ENCODE data around the gene SULT1A3.
"Not testable (repeated sequence)": the region's sequence is repeated elsewhere in the genome, so short reads cannot be mapped to it uniquely, and the experiment has no call there.

The SULT1A3 gene

DNA sequence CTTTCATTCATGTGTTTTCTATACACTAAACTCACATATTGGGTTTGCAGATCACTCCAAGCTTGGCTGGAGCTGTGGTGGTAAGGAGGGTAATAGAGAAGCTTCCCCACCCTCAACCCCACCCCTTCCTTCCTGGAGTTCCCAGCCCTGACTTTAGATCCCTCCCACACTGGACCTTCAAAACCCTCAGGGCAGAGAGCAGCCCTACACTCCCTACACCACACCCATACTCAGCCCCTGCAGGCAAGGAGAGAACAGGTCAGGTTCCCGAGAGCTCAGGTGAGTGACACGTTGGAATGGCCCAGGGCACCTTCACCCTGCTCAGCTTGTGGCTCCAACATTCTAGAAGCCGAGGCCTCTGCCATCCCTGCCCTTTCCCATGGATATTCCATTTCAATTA lies at the start of gene SULT1A3:
TSS of gene SULT1A3 (plus strand) at position 207 of the 400 bp plus-strand sequence. CDS start 1,474 bp downstream, outside the sequence.
- H3K36me3 Mint-ChIP-seq, H3K27ac Mint-ChIP-seq, H3K4me1 Mint-ChIP-seq, H3K9me3 Mint-ChIP-seq, ATAC-seq, H3K27me3 Mint-ChIP-seq, H3K4me3 Mint-ChIP-seq: not testable (repeated sequence)

DNA sequence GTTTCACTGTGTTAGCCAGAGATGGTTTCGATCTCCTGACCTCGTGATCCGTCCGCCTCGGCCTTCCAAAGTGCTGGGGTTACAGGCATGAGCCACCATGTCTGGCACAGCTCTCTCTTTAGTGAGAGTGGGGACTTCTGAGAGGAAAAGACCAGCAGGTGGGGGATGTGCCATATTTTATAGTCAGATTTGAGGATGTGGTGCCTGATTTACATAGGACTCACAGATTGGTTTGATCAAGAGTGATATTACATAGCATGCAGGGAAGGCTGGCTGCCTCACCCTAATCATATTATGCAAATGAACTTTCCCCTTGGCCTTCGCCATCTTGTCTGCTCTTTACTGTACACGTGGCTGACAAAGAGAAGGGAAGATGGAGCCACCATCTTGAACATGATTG lies 48.0 kb upstream of the SULT1A3 start:
- no peak for ATAC-seq
- no peak overlapping the region for H3K4me3 Mint-ChIP-seq
- H3K36me3 Mint-ChIP-seq, result no peaks in the 10 kb centered on the region
- H3K27ac Mint-ChIP-seq, result no peak overlapping the region
- H3K27me3 Mint-ChIP-seq, result no peaks in the 10 kb centered on the region
- peaks cover 6% of the 10 kb centered on the region for H3K4me1 Mint-ChIP-seq
- H3K9me3 Mint-ChIP-seq, result peaks cover 2% of the 10 kb centered on the region

DNA sequence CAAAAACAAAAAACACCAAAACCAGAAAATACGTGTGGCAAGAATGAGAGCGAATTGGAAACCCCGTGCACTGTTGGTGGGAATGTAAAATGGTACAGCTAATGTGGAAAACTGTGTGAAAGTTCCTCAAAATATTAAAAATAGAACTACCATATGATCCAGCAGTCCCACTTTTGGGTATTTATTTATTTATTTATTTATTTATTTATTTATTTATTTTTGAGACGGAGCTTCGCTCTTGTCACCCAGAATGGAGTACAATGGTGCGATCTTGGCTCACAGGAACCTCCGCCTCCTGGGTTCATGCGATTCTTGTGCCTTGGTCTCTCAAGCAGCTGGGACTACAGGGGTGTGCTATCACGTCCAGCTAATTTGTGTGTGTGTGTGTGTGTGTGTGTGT lies 46.5 kb upstream of the SULT1A3 start:
- no peak overlapping the region for H3K27ac Mint-ChIP-seq
- no peaks in the 10 kb centered on the region for H3K27me3 Mint-ChIP-seq
- no peak overlapping the region for H3K4me3 Mint-ChIP-seq
- H3K9me3 Mint-ChIP-seq, result peaks cover 2% of the 10 kb centered on the region
- no peaks in the 10 kb centered on the region for H3K36me3 Mint-ChIP-seq
- peaks cover 6% of the 10 kb centered on the region for H3K4me1 Mint-ChIP-seq
- no peak for ATAC-seq

DNA sequence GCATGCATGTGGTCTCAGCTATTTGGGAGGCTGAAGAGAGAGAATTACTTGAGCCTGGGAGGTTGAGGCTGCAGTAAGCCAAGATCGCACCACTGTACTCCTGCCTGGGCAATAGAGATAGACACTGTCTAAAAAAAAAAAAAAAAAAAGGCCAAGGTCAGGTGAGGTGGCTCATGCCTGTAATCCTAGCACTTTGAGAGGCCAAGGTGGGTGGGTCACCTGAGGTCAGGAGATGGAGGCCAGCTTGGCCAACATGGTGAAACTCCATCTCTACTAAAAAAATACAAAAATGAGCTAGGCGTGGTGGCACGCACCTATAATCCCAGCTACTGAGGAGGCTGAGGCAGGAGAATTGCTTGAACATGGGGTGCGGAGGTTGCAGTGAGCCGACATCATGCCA lies 43.9 kb upstream of the SULT1A3 start:
- Mint-ChIP-seq H3K36me3 (no peaks in the 10 kb centered on the region), H3K9me3 (no peaks in the 10 kb centered on the region), H3K4me1 (peaks cover 6% of the 10 kb centered on the region), H3K27me3 (no peaks in the 10 kb centered on the region), H3K4me3 (no peak overlapping the region), H3K27ac (no peak overlapping the region)
- ATAC-seq, result no peak

DNA sequence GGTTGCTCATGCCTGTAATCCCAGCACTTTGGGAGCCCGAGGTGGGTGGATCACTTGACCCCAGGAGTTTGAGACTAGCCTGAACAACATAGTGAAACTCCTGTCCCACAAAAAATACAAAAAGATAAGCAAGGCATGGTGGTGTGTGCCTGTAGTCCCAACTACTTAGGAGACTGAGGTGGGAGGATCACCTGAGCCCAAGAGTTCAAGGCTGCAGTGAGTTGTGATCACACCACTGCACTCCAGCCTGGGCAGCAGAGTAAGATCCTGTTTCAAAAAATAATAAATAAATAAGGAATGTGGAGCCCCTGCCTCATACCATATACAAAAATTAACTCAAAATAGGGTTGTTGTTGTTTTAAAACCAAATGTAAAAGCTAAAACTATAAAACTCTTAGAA lies 41.8 kb upstream of the SULT1A3 start:
- Mint-ChIP-seq H3K4me1 (no peaks in the 10 kb centered on the region), H3K27me3 (no peaks in the 10 kb centered on the region), H3K36me3 (no peaks in the 10 kb centered on the region), H3K27ac (no peak overlapping the region), H3K9me3 (no peaks in the 10 kb centered on the region), H3K4me3 (no peak overlapping the region)
- ATAC-seq, result no peak

DNA sequence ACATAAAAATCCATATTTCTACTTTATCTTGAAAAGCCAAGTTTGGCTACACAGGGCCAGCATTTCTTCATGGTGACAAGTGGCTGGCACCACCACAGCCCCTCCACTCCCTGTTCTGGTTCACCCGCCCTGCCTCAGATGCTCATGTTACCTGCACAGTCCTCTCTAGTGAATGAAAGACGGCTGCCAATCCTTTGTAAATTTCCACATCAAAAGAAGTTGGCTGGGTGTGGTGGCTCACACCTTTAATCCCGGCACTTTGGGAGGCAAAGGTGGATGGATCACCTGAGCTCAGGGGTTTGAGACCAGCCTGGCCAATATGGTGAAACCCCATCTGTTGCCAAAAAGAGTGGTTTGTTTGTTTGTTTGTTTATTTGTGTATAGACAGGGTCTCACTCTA lies 35.5 kb upstream of the SULT1A3 start:
- no peaks in the 10 kb centered on the region for H3K27me3 Mint-ChIP-seq
- H3K36me3 Mint-ChIP-seq, result no peaks in the 10 kb centered on the region
- no peaks in the 10 kb centered on the region for H3K9me3 Mint-ChIP-seq
- H3K4me1 Mint-ChIP-seq, result peaks cover 32% of the 10 kb centered on the region
- no peak overlapping the region for H3K4me3 Mint-ChIP-seq
- no peak overlapping the region for H3K27ac Mint-ChIP-seq
- no peak for ATAC-seq

DNA sequence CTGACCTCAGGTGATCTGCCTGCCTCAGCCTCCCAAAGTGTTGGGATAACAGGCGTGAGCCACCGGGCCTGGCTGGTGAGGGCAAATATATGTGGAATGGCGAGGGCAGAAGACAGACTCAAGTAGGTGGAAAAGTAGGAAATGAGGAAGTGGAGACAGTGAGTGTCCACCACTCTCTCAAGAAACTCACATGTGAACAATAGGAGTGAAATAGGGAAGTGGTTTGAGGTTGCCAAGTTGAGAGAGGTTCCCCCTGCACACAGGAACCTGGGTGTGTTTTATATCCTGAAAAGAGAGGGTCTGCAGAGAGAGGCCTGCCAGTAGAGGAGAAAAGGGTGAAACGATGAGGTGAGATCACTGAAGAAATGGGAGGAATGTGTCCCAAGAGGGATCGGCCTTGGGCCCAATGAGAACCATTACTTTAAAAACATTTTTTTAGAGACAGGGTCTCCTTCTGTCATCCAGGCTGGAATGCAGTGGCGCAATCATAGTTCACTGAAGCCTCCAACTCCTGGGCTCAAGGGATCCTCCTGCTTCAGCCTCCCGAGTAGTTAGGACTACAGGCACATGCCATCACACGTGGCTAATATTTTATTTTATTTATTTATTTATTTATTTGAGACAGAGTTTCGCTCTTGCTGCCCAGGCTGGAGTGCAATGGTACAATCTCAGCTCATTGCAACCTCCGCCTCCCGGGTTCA lies 32.7 kb upstream of the SULT1A3 start:
- Mint-ChIP-seq H3K27me3 (no peaks in the 10 kb centered on the region), H3K9me3 (no peaks in the 10 kb centered on the region), H3K4me1 (peaks cover 32% of the 10 kb centered on the region), H3K36me3 (no peaks in the 10 kb centered on the region), H3K27ac (peak overlapping the region; percentile 71), H3K4me3 (no peak overlapping the region)
- ATAC-seq, result peak; percentile 99

DNA sequence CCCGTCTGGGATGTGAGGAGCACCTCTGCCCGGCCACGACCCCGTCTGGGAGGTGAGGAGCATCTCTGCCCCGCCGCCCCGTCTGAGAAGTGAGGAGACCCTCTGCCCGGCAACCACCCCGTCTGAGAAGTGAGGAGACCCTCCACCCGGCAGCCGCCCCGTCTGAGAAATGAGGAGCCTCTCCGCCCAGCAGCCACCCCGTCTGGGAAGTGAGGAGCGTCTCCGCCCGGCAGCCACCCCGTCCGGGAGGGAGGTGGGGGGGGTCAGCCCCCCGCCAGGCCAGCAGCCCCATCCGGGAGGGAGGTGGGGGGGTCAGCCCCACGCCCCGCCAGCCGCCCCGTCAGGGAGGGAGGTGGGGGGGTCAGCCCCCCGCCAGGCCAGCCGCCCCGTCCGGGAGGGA lies 30.3 kb upstream of the SULT1A3 start:
- H3K27ac Mint-ChIP-seq, H3K9me3 Mint-ChIP-seq, H3K36me3 Mint-ChIP-seq, H3K4me3 Mint-ChIP-seq, ATAC-seq, H3K27me3 Mint-ChIP-seq: not testable (repeated sequence)
- peaks cover 32% of the 10 kb centered on the region for H3K4me1 Mint-ChIP-seq

DNA sequence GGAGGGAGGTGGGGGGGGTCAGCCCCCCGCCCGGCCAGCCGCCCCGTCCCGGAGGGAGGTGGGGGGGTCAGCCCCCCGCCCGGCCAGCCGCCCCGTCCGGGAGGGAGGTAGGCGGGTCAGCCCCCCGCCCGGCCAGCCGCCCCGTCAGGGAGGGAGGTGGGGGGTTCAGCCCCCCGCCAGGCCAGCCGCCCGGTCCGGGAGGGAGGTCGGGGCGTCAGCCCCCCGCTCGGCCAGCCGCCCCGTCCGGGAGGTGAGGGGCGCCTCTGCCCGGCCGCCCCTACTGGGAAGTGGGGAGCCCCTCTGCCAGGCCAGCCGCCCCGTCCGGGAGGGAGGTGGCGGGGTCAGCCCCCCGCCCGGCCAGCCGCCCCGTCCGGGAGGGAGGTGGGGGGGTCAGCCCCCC lies 29.6 kb upstream of the SULT1A3 start:
- H3K36me3 Mint-ChIP-seq, H3K4me3 Mint-ChIP-seq, H3K27me3 Mint-ChIP-seq, H3K9me3 Mint-ChIP-seq, H3K27ac Mint-ChIP-seq, ATAC-seq: not testable (repeated sequence)
- H3K4me1 Mint-ChIP-seq, result peaks cover 32% of the 10 kb centered on the region

DNA sequence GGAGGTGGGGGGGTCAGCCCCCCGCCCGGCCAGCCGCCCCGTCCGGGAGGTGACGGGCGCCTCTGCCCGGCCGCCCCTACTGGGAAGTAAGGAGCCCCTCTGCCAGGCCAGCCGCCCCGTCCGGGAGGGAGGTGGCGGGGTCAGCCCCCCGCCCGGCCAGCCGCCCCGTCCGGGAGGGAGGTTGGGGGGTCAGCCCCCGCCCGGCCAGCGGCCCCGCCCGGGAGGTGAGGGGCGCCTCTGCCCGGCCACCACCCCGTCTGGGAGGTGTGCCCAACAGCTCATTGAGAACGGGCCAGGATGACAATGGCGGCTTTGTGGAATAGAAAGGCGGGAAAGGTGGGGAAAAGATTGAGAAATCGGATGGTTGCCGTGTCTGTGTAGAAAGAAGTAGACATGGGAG lies 28.9 kb upstream of the SULT1A3 start:
- not testable (repeated sequence) for ATAC-seq, H3K36me3 Mint-ChIP-seq, H3K27ac Mint-ChIP-seq, H3K4me3 Mint-ChIP-seq, H3K9me3 Mint-ChIP-seq, H3K27me3 Mint-ChIP-seq
- H3K4me1 Mint-ChIP-seq, result peaks cover 26% of the 10 kb centered on the region

DNA sequence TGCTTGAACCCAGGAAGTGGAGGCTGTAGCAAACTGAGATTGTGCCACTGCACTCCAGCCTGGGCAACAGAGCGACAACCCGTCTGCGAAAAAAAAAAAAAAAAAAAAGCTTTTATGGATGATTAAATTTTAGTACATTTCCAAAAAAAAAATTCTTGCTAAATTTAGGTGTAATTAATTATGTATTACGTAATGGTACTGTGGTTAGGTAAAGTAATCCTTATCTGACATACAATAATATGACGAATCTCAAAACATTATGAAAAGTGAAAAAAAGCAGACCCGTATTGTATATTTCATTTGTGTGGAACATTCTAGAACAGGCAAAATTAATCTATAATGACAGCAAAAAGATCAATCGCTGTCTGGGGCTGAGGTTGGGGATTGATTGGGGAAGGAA lies 26.0 kb upstream of the SULT1A3 start:
- Mint-ChIP-seq H3K27me3 (no peaks in the 10 kb centered on the region), H3K27ac (no peak overlapping the region), H3K9me3 (no peaks in the 10 kb centered on the region), H3K36me3 (no peaks in the 10 kb centered on the region), H3K4me3 (no peak overlapping the region), H3K4me1 (no peaks in the 10 kb centered on the region)
- no peak for ATAC-seq

DNA sequence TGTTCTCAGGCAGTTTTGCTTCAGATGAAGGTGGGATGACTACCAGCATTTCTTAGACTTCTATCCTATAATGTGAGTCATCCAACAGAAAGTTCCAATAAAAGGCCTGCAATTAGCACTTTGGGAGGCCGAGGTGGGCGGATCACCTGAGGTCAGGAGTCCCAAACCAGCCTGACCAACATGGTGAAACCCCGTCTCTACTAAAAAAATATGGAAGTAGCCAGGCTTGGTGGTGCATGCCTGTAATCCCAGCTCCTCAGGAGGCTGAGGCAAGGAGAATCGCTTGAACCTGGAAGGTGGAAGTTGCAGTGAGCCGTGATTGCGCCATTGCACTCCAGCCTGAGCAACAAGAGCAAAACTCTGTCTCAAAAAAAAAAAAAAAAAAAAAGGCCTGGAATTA lies 22.2 kb upstream of the SULT1A3 start:
- not testable (repeated sequence) for H3K36me3 Mint-ChIP-seq, H3K27me3 Mint-ChIP-seq, H3K27ac Mint-ChIP-seq, H3K4me3 Mint-ChIP-seq, H3K4me1 Mint-ChIP-seq, ATAC-seq, H3K9me3 Mint-ChIP-seq

DNA sequence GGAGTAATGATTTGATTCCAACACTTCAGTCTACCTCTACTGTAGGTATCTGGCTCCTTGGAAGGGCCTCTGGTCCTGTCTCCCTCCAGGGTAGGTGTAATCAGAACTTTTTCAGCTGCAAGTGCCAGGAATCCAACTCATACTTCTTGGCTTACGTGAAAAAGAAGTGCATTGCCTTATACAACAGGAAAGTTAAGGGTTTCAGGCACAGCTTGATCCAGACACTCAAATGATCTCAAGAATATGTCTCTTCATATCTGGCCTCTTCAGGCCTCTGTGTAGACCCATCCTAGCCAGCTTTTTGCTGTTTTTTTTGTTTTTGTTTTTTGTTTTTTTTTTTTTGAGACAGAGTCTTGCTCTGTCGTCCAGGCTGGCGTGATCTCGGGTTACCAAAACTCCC lies 19.9 kb upstream of the SULT1A3 start:
- Mint-ChIP-seq H3K27ac (peak overlapping the region; percentile 42), H3K9me3 (no peaks in the 10 kb centered on the region), H3K4me1 (peaks cover 18% of the 10 kb centered on the region), H3K27me3 (no peaks in the 10 kb centered on the region), H3K36me3 (peaks cover 5% of the 10 kb centered on the region), H3K4me3 (no peak overlapping the region)
- ATAC-seq, result no peak

DNA sequence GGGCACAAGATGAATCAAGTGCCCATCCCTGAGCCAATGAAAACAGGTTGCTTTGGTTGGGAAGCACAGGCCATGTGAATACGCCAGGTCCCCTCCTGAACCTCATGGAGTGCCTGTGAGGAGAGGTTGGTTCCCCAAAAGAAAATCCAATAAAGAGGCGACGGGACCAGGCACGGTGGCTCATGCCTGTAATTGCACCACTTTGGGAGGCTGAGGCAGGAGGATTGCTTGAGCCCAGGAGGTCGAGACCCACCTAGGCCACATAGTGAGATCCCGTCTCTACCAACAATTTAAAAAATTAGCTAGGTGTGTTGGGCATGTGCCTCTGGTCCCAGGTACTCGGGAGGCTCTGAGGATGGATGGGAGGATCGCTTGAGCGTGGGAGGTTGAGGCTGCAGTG lies 19.1 kb upstream of the SULT1A3 start:
- Mint-ChIP-seq H3K27me3 (no peaks in the 10 kb centered on the region), H3K36me3 (peaks cover 12% of the 10 kb centered on the region), H3K9me3 (no peaks in the 10 kb centered on the region), H3K4me1 (peaks cover 23% of the 10 kb centered on the region), H3K27ac (peak overlapping the region; percentile 42), H3K4me3 (no peak overlapping the region)
- no peak for ATAC-seq

DNA sequence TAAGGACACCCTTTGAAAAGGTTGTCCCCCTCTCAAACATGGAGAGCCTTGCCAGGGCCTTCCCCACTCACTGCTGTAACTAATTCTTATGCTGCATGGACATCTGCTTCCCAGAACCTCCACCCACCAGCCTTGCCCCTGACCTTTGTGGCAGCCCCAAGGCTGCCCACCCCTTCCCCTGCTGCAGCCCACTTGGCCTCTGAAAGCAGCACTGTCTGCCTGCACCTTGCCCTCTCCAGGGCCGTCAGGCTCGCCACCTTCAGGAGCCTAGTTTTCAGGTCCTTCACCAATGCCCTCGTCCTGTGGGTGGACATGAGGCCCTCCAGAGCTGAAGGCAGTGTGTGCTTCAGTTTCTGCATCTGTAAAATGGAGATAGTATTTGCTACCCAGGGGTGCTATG lies 18.3 kb upstream of the SULT1A3 start:
- H3K27ac Mint-ChIP-seq, result peak overlapping the region; percentile 42
- H3K4me3 Mint-ChIP-seq, result no peak overlapping the region
- H3K27me3 Mint-ChIP-seq, result no peaks in the 10 kb centered on the region

DNA sequence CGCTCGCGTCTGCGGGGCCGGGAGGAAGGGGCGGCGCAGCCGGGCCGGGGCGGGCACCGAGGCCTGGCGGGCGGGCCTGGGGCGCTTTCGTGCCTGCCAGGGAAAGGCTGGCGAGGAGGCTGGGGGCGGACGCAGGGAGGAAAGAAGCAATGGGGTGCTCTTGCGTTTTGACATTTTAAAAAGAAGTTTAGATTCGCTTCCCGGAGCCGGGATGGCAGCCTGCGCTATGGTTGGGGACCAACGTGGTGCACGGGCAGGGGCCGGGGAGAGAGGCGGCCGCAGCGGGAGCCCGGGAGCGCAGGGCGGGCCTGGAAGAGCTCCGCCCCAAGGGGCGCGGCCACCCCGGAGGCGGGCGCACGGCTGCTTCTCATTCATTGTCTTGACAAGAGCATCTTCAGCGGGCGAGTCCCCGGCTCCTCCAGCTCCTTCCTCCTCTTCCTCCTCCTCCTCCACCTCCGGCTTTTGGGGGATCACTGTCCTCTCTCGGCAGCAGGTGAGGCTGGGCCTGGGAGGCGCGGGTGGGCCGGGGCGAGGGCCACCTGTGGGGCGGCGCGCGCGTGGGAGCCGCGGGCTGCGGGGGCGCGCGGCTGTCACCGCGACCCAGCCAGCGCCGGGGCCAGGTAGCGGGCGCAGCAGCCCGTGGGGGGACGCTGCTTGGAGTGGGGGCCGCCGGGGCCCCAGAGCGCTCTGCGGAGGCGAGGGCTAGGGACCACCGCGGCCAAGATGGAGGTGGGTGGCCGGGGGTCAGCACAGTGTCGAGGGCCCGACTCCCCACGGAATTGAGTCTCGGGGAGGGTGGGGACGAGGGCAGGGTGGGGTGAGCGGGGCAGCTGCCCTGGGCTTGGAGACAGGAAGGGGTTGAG lies 15.6 kb upstream of the SULT1A3 start, which contains the start of gene CORO1A:
TSS of gene CORO1A (plus strand) at position 370 of the 863 bp plus-strand sequence. CDS start 1,608 bp downstream, outside the sequence.
- peak within 1 kb of the TSS; percentile 94 for H3K4me3 Mint-ChIP-seq
- ATAC-seq, result peak; percentile 82
- peak within 1 kb of the TSS; percentile 98 for H3K27ac Mint-ChIP-seq
- no peaks in the 10 kb centered on the region for H3K9me3 Mint-ChIP-seq
- H3K27me3 Mint-ChIP-seq, result no peaks in the 10 kb centered on the region
- peaks cover 45% of the 10 kb centered on the region for H3K4me1 Mint-ChIP-seq
- H3K36me3 Mint-ChIP-seq, result peaks cover 44% of the 10 kb centered on the region

More for the DNA sequence above, 18.3 kb upstream of the SULT1A3 start:
- Mint-ChIP-seq H3K4me1 (peaks cover 26% of the 10 kb centered on the region), H3K9me3 (no peaks in the 10 kb centered on the region), H3K36me3 (peaks cover 20% of the 10 kb centered on the region)
- no peak for ATAC-seq
